ENCODE measurements around the gene FAR2. TPM values are rescaled to one million over a fixed set of nuclear protein-coding genes. Genes with fewer than 3 reads are reported as not detected.

The FAR2 gene
- total RNA-seq, 2 experiments from 2014 or later = 0.73 TPM; not detected in 1

- CTCF ChIA-PET (ENCODE audit: unreplicated experiment) = no interaction called here
- Histone ChIP-seq H3K4me3 (ENCODE audit: low read depth, low read length, poor library complexity, severe bottlenecking) (no peak overlapping the region), H3K9me3 (ENCODE audit: low read length) (no peaks in the 10 kb centered on the region), H4K20me1 (ENCODE audit: insufficient read depth, low read length) (no peaks in the 10 kb centered on the region), H3K27ac (ENCODE audit: low read depth, low read length, poor library complexity, severe bottlenecking) (no peak overlapping the region), H3K36me3 (ENCODE audit: insufficient read depth, low read length) (peaks cover 92% of the 10 kb centered on the region), H3K4me2 (ENCODE audit: low read length) (no peak overlapping the region), H3K4me1 (ENCODE audit: insufficient read depth, low read length, poor library complexity, severe bottlenecking) (no peaks in the 10 kb centered on the region), H3K79me2 (ENCODE audit: insufficient read depth, low read depth, low read length) (no peaks in the 10 kb centered on the region), H2AFZ (ENCODE audit: low read length) (no peak overlapping the region), H3K9me2 (ENCODE audit: insufficient read depth, low read length) (no peaks in the 10 kb centered on the region)
- POLR2A ChIA-PET = interaction anchor here (0.9 kb wide), 1 partner anchor 37 kb away, joined by 3 read pairs; no protein-coding TSS in a partner anchor
- BruUV-seq (replicated peaks) = no TSS peak
- TF ChIP-seq EZH2phosphoT487 (IDR thresholded peaks at IDR 0.05; ENCODE audit: borderline replicate concordance, low read depth, low read length) (no peak), CTCF (conservative IDR thresholded peaks at IDR 0.05; ENCODE audit: low read length) (no peak)
- no peak for DNase-seq (ENCODE audit: low spot score)
- intact Hi-C loops (cut with micrococcal nuclease; ENCODE audit: unreplicated experiment) = no loop called here
Measured at GRCh38 chr12:29343022-29343799, 194.1 kb downstream of the FAR2 start.

GRCh38 chr12:29346769-29347421 is 197.8 kb downstream of the FAR2 start:
- CTCF ChIA-PET (ENCODE audit: unreplicated experiment) = no interaction called here
- TF ChIP-seq EZH2phosphoT487 (IDR thresholded peaks at IDR 0.05; ENCODE audit: borderline replicate concordance, low read depth, low read length) (no peak), CTCF (conservative IDR thresholded peaks at IDR 0.05; ENCODE audit: low read length) (no peak)
- H3K4me2 ChIP-seq (ENCODE audit: low read length) = no peak overlapping the region
- no peaks in the 10 kb centered on the region for H4K20me1 ChIP-seq (ENCODE audit: insufficient read depth, low read length)
- intact Hi-C loops (cut with micrococcal nuclease; ENCODE audit: unreplicated experiment) = no loop called here
- POLR2A ChIA-PET = interaction anchor here (0.5 to 1.0 kb wide), 3 partner anchors 10 to 20 kb away, joined by 3 to 5 read pairs (median 3); no protein-coding TSS in a partner anchor
- no peak overlapping the region for H3K27ac ChIP-seq (ENCODE audit: low read depth, low read length, poor library complexity, severe bottlenecking)
- no peak overlapping the region for H3K4me3 ChIP-seq (ENCODE audit: low read depth, low read length, poor library complexity, severe bottlenecking)
- no TSS peak for BruUV-seq (replicated peaks)
- H3K9me2 ChIP-seq (ENCODE audit: insufficient read depth, low read length) = no peaks in the 10 kb centered on the region
- H2AFZ ChIP-seq (ENCODE audit: low read length) = no peak overlapping the region
- no peaks in the 10 kb centered on the region for H3K79me2 ChIP-seq (ENCODE audit: insufficient read depth, low read depth, low read length)
- H3K36me3 ChIP-seq (ENCODE audit: insufficient read depth, low read length) = peaks cover 95% of the 10 kb centered on the region
- no peak for DNase-seq (ENCODE audit: low spot score)
- no peaks in the 10 kb centered on the region for H3K9me3 ChIP-seq (ENCODE audit: low read length)
- H3K4me1 ChIP-seq (ENCODE audit: insufficient read depth, low read length, poor library complexity, severe bottlenecking) = no peaks in the 10 kb centered on the region

- BruUV-seq (replicated peaks) = no TSS peak
- Histone ChIP-seq H3K4me1 (ENCODE audit: insufficient read depth, low read length, poor library complexity, severe bottlenecking) (no peaks in the 10 kb centered on the region), H2AFZ (ENCODE audit: low read length) (no peak overlapping the region), H3K4me2 (ENCODE audit: low read length) (no peak overlapping the region), H3K79me2 (ENCODE audit: insufficient read depth, low read depth, low read length) (no peaks in the 10 kb centered on the region), H3K36me3 (ENCODE audit: insufficient read depth, low read length) (peaks cover 95% of the 10 kb centered on the region), H3K27ac (ENCODE audit: low read depth, low read length, poor library complexity, severe bottlenecking) (no peak overlapping the region), H3K4me3 (ENCODE audit: low read depth, low read length, poor library complexity, severe bottlenecking) (no peak overlapping the region), H3K9me2 (ENCODE audit: insufficient read depth, low read length) (no peaks in the 10 kb centered on the region), H3K9me3 (ENCODE audit: low read length) (no peaks in the 10 kb centered on the region), H4K20me1 (ENCODE audit: insufficient read depth, low read length) (no peaks in the 10 kb centered on the region)
- ChIA-PET CTCF (ENCODE audit: unreplicated experiment) (no interaction called here), POLR2A (no interaction called here)
- no peak for DNase-seq (ENCODE audit: low spot score)
- no peak for TF ChIP-seq EZH2phosphoT487 (IDR thresholded peaks at IDR 0.05; ENCODE audit: borderline replicate concordance, low read depth, low read length)
- TF ChIP-seq CTCF (conservative IDR thresholded peaks at IDR 0.05; ENCODE audit: low read length) = no peak
- intact Hi-C loops (cut with micrococcal nuclease; ENCODE audit: unreplicated experiment) = no loop called here
Measured at GRCh38 chr12:29350080-29350479, 201.0 kb downstream of the FAR2 start.
